NB4 (cell line): ENCODE results near the gene SIX2.

Experiments
- CTCF ChIP-seq: IDR thresholded peaks from one replicate; pipeline ENCODE4 v1.5.1; 2012; ENCODE audit warnings: low read depth, low read length
- TF ChIP-seq, protein P1 (sequence below): IDR thresholded peaks from 2 replicates; pipeline ENCODE4 v1.6.1; 2011; ENCODE audit warnings: low read depth, low read length

DNA sequence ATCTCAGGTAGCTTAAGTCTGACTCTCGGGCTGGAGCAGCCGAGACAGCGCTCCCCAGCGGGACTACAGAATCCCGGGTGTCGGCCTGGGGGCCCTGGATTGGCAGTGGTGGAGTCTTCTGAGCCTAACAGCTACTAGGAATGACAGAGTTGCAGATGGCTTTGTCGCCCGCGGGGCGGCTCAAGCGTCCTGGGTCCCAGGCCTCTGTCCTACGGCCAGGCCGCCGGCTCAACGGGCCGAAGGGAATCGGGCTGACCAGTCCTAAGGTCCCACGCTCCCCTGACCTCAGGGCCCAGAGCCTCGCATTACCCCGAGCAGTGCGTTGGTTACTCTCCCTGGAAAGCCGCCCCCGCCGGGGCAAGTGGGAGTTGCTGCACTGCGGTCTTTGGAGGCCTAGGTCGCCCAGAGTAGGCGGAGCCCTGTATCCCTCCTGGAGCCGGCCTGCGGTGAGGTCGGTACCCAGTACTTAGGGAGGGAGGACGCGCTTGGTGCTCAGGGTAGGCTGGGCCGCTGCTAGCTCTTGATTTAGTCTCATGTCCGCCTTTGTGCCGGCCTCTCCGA lies 8.8 kb downstream of the SIX2 start:
- no peak for TF ChIP-seq CTCF
- TF ChIP-seq, protein P1, sequence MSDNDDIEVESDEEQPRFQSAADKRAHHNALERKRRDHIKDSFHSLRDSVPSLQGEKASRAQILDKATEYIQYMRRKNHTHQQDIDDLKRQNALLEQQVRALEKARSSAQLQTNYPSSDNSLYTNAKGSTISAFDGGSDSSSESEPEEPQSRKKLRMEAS = no peak
